ENCODE measurements around the gene EOGT. TPM values are rescaled to one million over a fixed set of nuclear protein-coding genes. Genes with fewer than 3 reads are reported as not detected.

EOGT gene
- total RNA-seq, 4 donors from 2014 or later: 26.1 to 47.9 (median 37.6) TPM

DNA sequence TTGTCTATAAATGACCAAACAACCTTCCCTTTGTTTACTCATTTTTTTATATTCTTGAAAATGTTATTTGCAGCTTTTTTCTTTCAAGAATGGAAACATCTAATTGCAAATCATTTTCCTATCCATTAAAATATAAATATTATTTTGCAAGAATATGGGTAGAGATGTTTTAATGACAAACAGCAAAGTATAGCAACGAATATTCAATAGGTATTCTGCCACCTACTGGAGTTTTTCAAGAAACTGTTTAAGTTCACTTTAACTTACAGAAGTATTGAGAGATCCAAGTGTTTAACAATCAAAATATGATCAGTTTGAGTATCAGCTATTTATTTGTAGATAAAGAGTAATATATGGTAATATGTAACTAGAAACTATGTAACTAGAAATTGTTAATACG lies 6.9 kb upstream of the EOGT start:
- TF ChIP-seq, protein P1, sequence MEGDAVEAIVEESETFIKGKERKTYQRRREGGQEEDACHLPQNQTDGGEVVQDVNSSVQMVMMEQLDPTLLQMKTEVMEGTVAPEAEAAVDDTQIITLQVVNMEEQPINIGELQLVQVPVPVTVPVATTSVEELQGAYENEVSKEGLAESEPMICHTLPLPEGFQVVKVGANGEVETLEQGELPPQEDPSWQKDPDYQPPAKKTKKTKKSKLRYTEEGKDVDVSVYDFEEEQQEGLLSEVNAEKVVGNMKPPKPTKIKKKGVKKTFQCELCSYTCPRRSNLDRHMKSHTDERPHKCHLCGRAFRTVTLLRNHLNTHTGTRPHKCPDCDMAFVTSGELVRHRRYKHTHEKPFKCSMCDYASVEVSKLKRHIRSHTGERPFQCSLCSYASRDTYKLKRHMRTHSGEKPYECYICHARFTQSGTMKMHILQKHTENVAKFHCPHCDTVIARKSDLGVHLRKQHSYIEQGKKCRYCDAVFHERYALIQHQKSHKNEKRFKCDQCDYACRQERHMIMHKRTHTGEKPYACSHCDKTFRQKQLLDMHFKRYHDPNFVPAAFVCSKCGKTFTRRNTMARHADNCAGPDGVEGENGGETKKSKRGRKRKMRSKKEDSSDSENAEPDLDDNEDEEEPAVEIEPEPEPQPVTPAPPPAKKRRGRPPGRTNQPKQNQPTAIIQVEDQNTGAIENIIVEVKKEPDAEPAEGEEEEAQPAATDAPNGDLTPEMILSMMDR (IDR thresholded peaks at IDR 0.05): no peak
- ATAC-seq (ENCODE audit: low FRiP score) (no peak), DNase-seq (ENCODE audit: low spot score) (no peak)

GRCh38 chr3:69016901-69017300 lies 3.4 kb upstream of the EOGT start:
- DNase-seq (ENCODE audit: low spot score) (no peak), ATAC-seq (ENCODE audit: low FRiP score) (no peak)
- TF ChIP-seq, protein P1 (IDR thresholded peaks at IDR 0.05): no peak

- DNase-seq (ENCODE audit: low spot score) (no peak), ATAC-seq (ENCODE audit: low FRiP score) (no peak)
- TF ChIP-seq, protein P1 (IDR thresholded peaks at IDR 0.05): no peak
Observed at GRCh38 chr3:69016102-69016501, 2.6 kb upstream of the EOGT start.

DNA sequence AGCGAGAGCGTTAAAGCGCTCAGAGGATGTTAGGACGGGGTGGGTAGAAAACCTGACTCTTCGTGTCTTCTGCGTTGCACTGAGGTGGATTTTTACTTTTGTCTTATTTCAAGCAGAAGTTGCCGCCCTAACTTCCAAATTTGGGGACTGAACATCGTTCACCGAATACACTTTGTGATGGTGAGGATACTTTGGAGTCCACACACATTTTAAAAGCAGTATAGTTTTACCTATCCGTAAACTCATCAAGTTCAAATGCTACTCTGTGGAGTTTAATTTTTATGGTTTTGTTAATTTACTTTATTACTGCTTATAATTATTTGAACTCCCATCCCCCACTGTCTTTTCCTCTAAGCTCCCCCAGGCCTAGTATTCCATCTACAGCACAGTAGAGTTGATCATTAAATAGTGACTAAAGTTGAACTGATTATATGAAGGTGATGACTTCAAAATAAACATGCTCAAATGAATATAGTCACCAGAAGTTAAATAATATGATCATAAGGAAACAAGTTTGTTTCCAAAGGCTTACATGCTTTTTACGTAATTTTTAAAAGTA lies 617 bp upstream of the EOGT start:
- TF ChIP-seq, protein P1 (IDR thresholded peaks at IDR 0.05): no peak
- no peak for DNase-seq (ENCODE audit: low spot score)
- no peak for ATAC-seq (ENCODE audit: low FRiP score)

DNA sequence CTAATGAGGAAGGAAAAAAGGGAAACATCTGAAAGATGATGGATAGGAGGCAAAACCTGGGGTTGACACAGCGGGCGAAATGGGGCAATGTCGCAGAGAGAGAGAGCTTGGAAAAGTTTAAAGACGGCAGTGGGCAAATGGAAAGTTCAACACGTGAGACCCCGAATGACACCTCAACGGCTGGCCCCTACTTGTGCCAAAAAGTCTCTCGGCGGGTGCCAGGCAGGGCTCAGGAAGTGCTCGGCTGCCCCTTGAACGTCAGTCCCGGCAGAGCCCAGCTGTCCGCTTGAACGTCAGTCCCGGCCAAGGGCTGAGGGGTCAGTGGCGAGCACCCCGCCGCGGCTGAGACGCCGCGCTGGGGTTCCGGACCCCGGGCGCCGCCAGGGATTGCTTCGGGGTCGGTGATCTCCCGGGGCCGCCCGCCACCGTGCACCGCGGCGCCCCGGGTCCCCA lies 658 bp downstream of the EOGT start:
- TF ChIP-seq, protein P1 (IDR thresholded peaks at IDR 0.05): no peak
- ATAC-seq (ENCODE audit: low FRiP score) (peak; percentile 45), DNase-seq (ENCODE audit: low spot score) (no peak)

- TF ChIP-seq, protein P1 (IDR thresholded peaks at IDR 0.05): no peak
- DNase-seq (ENCODE audit: low spot score) (no peak), ATAC-seq (ENCODE audit: low FRiP score) (no peak)
Observed at GRCh38 chr3:69012100-69012799, 1.2 kb downstream of the EOGT start.
